IMR-90 (cell line): Measurements from ENCODE around the gene PRODH. TPM values are rescaled to one million over a fixed set of nuclear protein-coding genes. Genes with fewer than 3 reads are reported as not detected.

Source experiments
- ATAC-seq: fragments of 200-7000 bp; cut with Tn5 transposase; 2 replicates; pipeline ENCODE4 v1.9.1; 2020; ENCODE audit warnings: low read depth, mild to moderate bottlenecking, moderate library complexity
- BruUV-seq: library from RNA; stranded (reverse); fragments of 400-500 nt; replicated peaks from 2 replicates; lab custom pipeline; 2021; lab: Mats Ljungman, UMichigan
- CTCF ChIA-PET: fragments of 300-600 bp; formaldehyde crosslinking; extraction: SDS; loops from one replicate; lab custom pipeline; 2021; ENCODE audit warnings: antibody characterized with exemption; lab: Yijun Ruan, JAX
- POLR2A ChIA-PET: fragments of 300-600 bp; sonication (Branson Sonifier 250); formaldehyde crosslinking; loops from one replicate; lab custom pipeline; 2022; ENCODE audit warnings: antibody characterized with exemption; ENCODE audit not compliant: unreplicated experiment; lab: Charles Lee
- DNase-seq: peaks from one replicate; pipeline ENCODE4 v3.0.0; 2013
- H2AFZ ChIP-seq: replicated peaks from 2 replicates; pipeline ENCODE3; 2013; ENCODE audit warnings: low read length, mild to moderate bottlenecking; ENCODE audit not compliant: poor library complexity
- H2AK5ac ChIP-seq: 2 replicates; pipeline ENCODE4 v1.6.1; 2013; ENCODE audit warnings: low read depth, low read length, inconsistent platforms
- H2AK9ac ChIP-seq: replicated peaks from 2 replicates; pipeline ENCODE3; 2013; ENCODE audit warnings: mild to moderate bottlenecking, low read depth, low read length, moderate library complexity; ENCODE audit not compliant: poor library complexity
- H2BK120ac ChIP-seq: 2 replicates; pipeline ENCODE4 v1.6.1; 2013; ENCODE audit warnings: low read depth, low read length, inconsistent platforms
- H2BK15ac ChIP-seq: 3 replicates; pipeline ENCODE4 v1.6.1; 2013; ENCODE audit warnings: low read depth, low read length, inconsistent platforms
- H2BK20ac ChIP-seq: 2 replicates; pipeline ENCODE4 v1.6.1; 2013; ENCODE audit warnings: low read depth, mild to moderate bottlenecking, inconsistent platforms, low read length, moderate library complexity
- H2BK5ac ChIP-seq: 2 replicates; pipeline ENCODE4 v1.6.1; 2013; ENCODE audit warnings: mild to moderate bottlenecking, low read depth, low read length, inconsistent platforms; ENCODE audit not compliant: poor library complexity, severe bottlenecking
- H3K14ac ChIP-seq: replicated peaks from 2 replicates; pipeline ENCODE4 v1.6.1; 2013; ENCODE audit warnings: low read depth, low read length, inconsistent platforms
- H3K18ac ChIP-seq: 2 replicates; pipeline ENCODE4 v1.6.1; 2013; ENCODE audit warnings: low read depth, low read length, control low read depth
- H3K23ac ChIP-seq: 2 replicates; pipeline ENCODE4 v1.6.1; 2013; ENCODE audit warnings: low read depth, low read length, inconsistent platforms
- H3K27ac ChIP-seq: 2 replicates; pipeline ENCODE4 v1.5.1; 2013; ENCODE audit warnings: mild to moderate bottlenecking, control low read depth, low read length; ENCODE audit not compliant: insufficient read depth
- H3K27me3 ChIP-seq: 2 replicates; pipeline ENCODE4 v1.6.1; 2013; ENCODE audit warnings: low read length; ENCODE audit not compliant: control insufficient read depth, insufficient read depth
- H3K36me3 ChIP-seq: 2 replicates; pipeline ENCODE4 v1.6.1; 2013; ENCODE audit warnings: low read length, mixed read lengths; ENCODE audit not compliant: control insufficient read depth, insufficient read depth
- H3K4ac ChIP-seq: 2 replicates; pipeline ENCODE4 v1.6.1; 2013; ENCODE audit warnings: low read depth, low read length, inconsistent platforms
- H3K4me1 ChIP-seq: 2 replicates; pipeline ENCODE4 v1.6.1; 2013; ENCODE audit warnings: low read length, mixed read lengths; ENCODE audit not compliant: control insufficient read depth, insufficient read depth
- H3K4me2 ChIP-seq: 2 replicates; pipeline ENCODE4 v1.6.1; 2013; ENCODE audit warnings: low read depth, mild to moderate bottlenecking, control low read depth, low read length, moderate library complexity
- H3K4me3 ChIP-seq: 2 replicates; pipeline ENCODE4 v1.5.1; 2013; ENCODE audit warnings: low read depth, mild to moderate bottlenecking, control low read depth, low read length, moderate library complexity; ENCODE audit not compliant: insufficient read depth
- H3K56ac ChIP-seq: 2 replicates; pipeline ENCODE4 v1.6.1; 2013; ENCODE audit warnings: low read length, inconsistent platforms; ENCODE audit not compliant: insufficient read depth; ENCODE audit errors: extremely low read depth
- H3K79me1 ChIP-seq, 2 experiments: 2 replicates each; pipeline ENCODE4 v1.6.1; 2013; ENCODE audit warnings: low read length in 2 of 2, inconsistent platforms in 1 of 2, low read depth in 1 of 2
- H3K9ac ChIP-seq: 2 replicates; pipeline ENCODE4 v1.6.1; 2013; ENCODE audit warnings: low read depth, low read length, control low read depth
- H3K9me1 ChIP-seq: 2 replicates; pipeline ENCODE4 v1.6.1; 2013; ENCODE audit warnings: low read length, inconsistent platforms; ENCODE audit not compliant: insufficient read depth
- H3K9me3 ChIP-seq: 2 replicates; pipeline ENCODE4 v1.6.1; 2013; ENCODE audit warnings: low read length; ENCODE audit not compliant: control insufficient read depth, insufficient read depth
- H4K20me1 ChIP-seq: 2 replicates; pipeline ENCODE4 v1.6.1; 2013; ENCODE audit warnings: low read length, inconsistent platforms; ENCODE audit not compliant: insufficient read depth
- H4K5ac ChIP-seq: 2 replicates; pipeline ENCODE4 v1.6.1; 2013; ENCODE audit warnings: mild to moderate bottlenecking, low read depth, low read length, control low read depth
- H4K8ac ChIP-seq, 2 experiments: 2 replicates each; pipeline ENCODE4 v1.6.1; 2013; ENCODE audit warnings: low read depth in 2 of 2, low read length in 2 of 2, control low read depth in 1 of 2, inconsistent platforms in 1 of 2
- H4K91ac ChIP-seq: 2 replicates; pipeline ENCODE4 v1.6.1; 2013; ENCODE audit warnings: low read depth, low read length, inconsistent platforms; ENCODE audit not compliant: insufficient read depth
- BHLHE40 ChIP-seq: fragments of 150-350 bp; IDR thresholded peaks from 2 replicates; pipeline ENCODE4 v1.6.1; 2016; ENCODE audit warnings: mild to moderate bottlenecking, low read depth, low read length
- CEBPB ChIP-seq: IDR thresholded peaks from 2 replicates; pipeline ENCODE4 v1.6.1; 2012; ENCODE audit warnings: low read depth, low read length, improper control_type of control experiment
- CHD1 ChIP-seq: IDR thresholded peaks from 2 replicates; pipeline ENCODE4 v1.6.1; 2012; ENCODE audit warnings: low read depth, low read length, improper control_type of control experiment
- CTCF ChIP-seq: conservative IDR thresholded peaks from 2 replicates; pipeline ENCODE4 v1.5.1; 2012; ENCODE audit warnings: mild to moderate bottlenecking, low read depth, low read length, improper control_type of control experiment
- ELK1 ChIP-seq: fragments of 150-350 bp; IDR thresholded peaks from 2 replicates; pipeline ENCODE4 v1.6.1; 2016; ENCODE audit warnings: low read depth, mild to moderate bottlenecking, low read length, moderate library complexity, borderline replicate concordance
- FOS ChIP-seq: fragments of 150-350 bp; IDR thresholded peaks from 2 replicates; pipeline ENCODE4 v1.6.1; 2016; ENCODE audit warnings: low read depth, low read length
- MAFK ChIP-seq: IDR thresholded peaks from 2 replicates; pipeline ENCODE4 v1.6.1; 2012; ENCODE audit warnings: low read depth, low read length, improper control_type of control experiment
- MAZ ChIP-seq: IDR thresholded peaks from 2 replicates; pipeline ENCODE4 v1.6.1; 2012; ENCODE audit warnings: low read depth, mild to moderate bottlenecking, low read length, improper control_type of control experiment, moderate library complexity, borderline replicate concordance
- MXI1 ChIP-seq: IDR thresholded peaks from 2 replicates; pipeline ENCODE4 v1.6.1; 2012; ENCODE audit warnings: low read depth, mild to moderate bottlenecking, low read length, moderate library complexity, borderline replicate concordance
- NFE2L2 ChIP-seq: fragments of 150-350 bp; IDR thresholded peaks from 2 replicates; pipeline ENCODE4 v1.6.1; 2016; ENCODE audit warnings: low read depth, mild to moderate bottlenecking, low read length
- POLR2A ChIP-seq: IDR thresholded peaks from 2 replicates; pipeline ENCODE4 v1.6.1; 2012; ENCODE audit warnings: mild to moderate bottlenecking, low read depth, low read length
- RAD21 ChIP-seq: IDR thresholded peaks from 2 replicates; pipeline ENCODE4 v1.6.1; 2012; ENCODE audit warnings: low read length, improper control_type of control experiment
- RCOR1 ChIP-seq: IDR thresholded peaks from 2 replicates; pipeline ENCODE4 v1.6.1; 2012; ENCODE audit warnings: mild to moderate bottlenecking, low read length, improper control_type of control experiment; ENCODE audit not compliant: insufficient replicate concordance
- RFX5 ChIP-seq: IDR thresholded peaks from 2 replicates; pipeline ENCODE4 v1.8.0; 2012; ENCODE audit warnings: low read depth, mild to moderate bottlenecking, low read length, moderate library complexity
- SMC3 ChIP-seq: fragments of 150-350 bp; IDR thresholded peaks from 2 replicates; pipeline ENCODE4 v1.6.1; 2016; ENCODE audit warnings: low read depth, mild to moderate bottlenecking, antibody characterized with exemption, low read length, moderate library complexity
- USF2 ChIP-seq: fragments of 150-350 bp; IDR thresholded peaks from 2 replicates; pipeline ENCODE4 v1.6.1; 2017; ENCODE audit warnings: mild to moderate bottlenecking, antibody characterized with exemption, low read length, low read depth
- WGBS, 2 experiments: methylation state at CpG; one replicate each; pipeline versions ENCODE4 v1.1.5 to v1.1.7; 2013; ENCODE audit warnings: missing lambda C conversion rate in 2 of 2; ENCODE audit not compliant: insufficient read length in 1 of 2; ENCODE audit errors: extremely low coverage in 2 of 2; 5-methylcytosine and 5-hydroxymethylcytosine counted together
- dilution Hi-C: fragments of 300-500 bp; cut with HindIII; formaldehyde crosslinking; loops from one replicate; pipeline ENCODE4 v1.14.3; 2018; ENCODE audit warnings: low sequenced_read_pairs; ENCODE audit not compliant: unreplicated experiment
- in situ Hi-C: fragments of 300-500 bp; cut with MboI; formaldehyde crosslinking; loops from 3 replicates; pipeline ENCODE4 v1.14.3; 2019; ENCODE audit warnings: low sequenced_read_pairs, inconsistent platforms, mixed read lengths
- intact Hi-C: fragments of 100-400 bp; cut with micrococcal nuclease; formaldehyde crosslinking; loops from 2 replicates; pipeline ENCODE4 v1.10.0; 2022
- polyA plus RNA-seq, 3 experiments: library from polyadenylated mRNA; depleted of rRNA; stranded (reverse); fragments of >200 nt; gene quantifications; 2 replicates each; pipeline ENCODE4 v1.2.3, GENCODE V29; 2012; ENCODE audit warnings: low replicate concordance in 1 of 3
- total RNA-seq: library from RNA; depleted of rRNA; stranded (reverse); fragments of >200 nt; gene quantifications from 2 replicates; pipeline ENCODE4 v1.2.3, GENCODE V29; 2012

PRODH gene
- total and polyA plus RNA-seq, 2 of the 4 experiments (the other 2 are of a cell fraction): 0.02 TPM; not detected in 1

GRCh38 chr22:18952022-18952421 is 15.9 kb upstream of the PRODH start:
- H2AK5ac ChIP-seq: no peak overlapping the region
- CTCF ChIA-PET: no interaction called here

More at GRCh38 chr22:18952022-18952421, 15.9 kb upstream of the PRODH start:
- H2BK20ac ChIP-seq: no peak overlapping the region
- H3K4me1 ChIP-seq: no peaks in the 10 kb centered on the region
- no peak overlapping the region for H3K23ac ChIP-seq
- no peak overlapping the region for H3K14ac ChIP-seq
- DNase-seq: no peak
- intact Hi-C loops (no loop called here), dilution Hi-C loops (no loop called here), in situ Hi-C loops (loop anchor here (25.0 kb wide), 1 partner anchor 410 kb away; no protein-coding TSS in a partner anchor)
- H4K20me1 ChIP-seq: no peaks in the 10 kb centered on the region
- no peak overlapping the region for H4K91ac ChIP-seq
- POLR2A ChIA-PET: no interaction called here
- H3K56ac ChIP-seq: no peak overlapping the region
- no peaks in the 10 kb centered on the region for H3K9me1 ChIP-seq
- H3K27me3 ChIP-seq: peaks cover 27% of the 10 kb centered on the region
- no TSS peak for BruUV-seq
- no peak overlapping the region for H2AFZ ChIP-seq
- H2BK5ac ChIP-seq: no peak overlapping the region
- no peak overlapping the region for H3K4ac ChIP-seq
- H3K4me2 ChIP-seq: no peak overlapping the region
- no peak overlapping the region for H2BK15ac ChIP-seq
- no peak for ATAC-seq
- no peak overlapping the region for H3K18ac ChIP-seq
- H3K27ac ChIP-seq: no peak overlapping the region
- no peak overlapping the region for H4K5ac ChIP-seq
- no peak overlapping the region for H3K9ac ChIP-seq
- no peaks in the 10 kb centered on the region for H3K79me1 ChIP-seq
- TF ChIP-seq POLR2A: no peak
- TF ChIP-seq USF2: no peak
- no peak for TF ChIP-seq NFE2L2
- no peak for TF ChIP-seq CTCF
- TF ChIP-seq ELK1: no peak
- no peak for TF ChIP-seq BHLHE40
- no peak for TF ChIP-seq FOS
- no peak for TF ChIP-seq MXI1
- no peak for TF ChIP-seq MAFK
- no peak for TF ChIP-seq SMC3
- no peak for TF ChIP-seq CHD1
- no peak for TF ChIP-seq RFX5
- TF ChIP-seq MAZ: no peak
- no peak for TF ChIP-seq RAD21
- TF ChIP-seq CEBPB: no peak
- no peak for TF ChIP-seq RCOR1
- H3K4me3 ChIP-seq: no peak overlapping the region
- no peaks in the 10 kb centered on the region for H3K36me3 ChIP-seq
- no peaks in the 10 kb centered on the region for H3K9me3 ChIP-seq
- no peak overlapping the region for H2BK120ac ChIP-seq
- no peak overlapping the region for H2AK9ac ChIP-seq
- no peak overlapping the region for H4K8ac ChIP-seq
- WGBS, 2 experiments: no CpG with 5 or more reads among the region's 6 CpGs
